K562 (cell line): ENCODE measurements around the gene WDR72. TPM values are rescaled to one million over a fixed set of nuclear protein-coding genes. Genes with fewer than 3 reads are reported as not detected.

Source experiments
- ATAC-seq: fragments of 200-7000 bp; cut with Tn5 transposase; 3 replicates; pipeline ENCODE4 v1.9.1; 2020; ENCODE audit warnings: moderate library complexity
- BruUV-seq: library from RNA; stranded (reverse); fragments of 400-500 nt; replicated peaks from 2 replicates; lab custom pipeline; 2021; lab: Mats Ljungman, UMichigan
- CTCF ChIA-PET: fragments of 300-600 bp; formaldehyde crosslinking; extraction: SDS; loops from one replicate; lab custom pipeline; 2021; ENCODE audit warnings: low intra/inter-chr PET ratio; lab: Yijun Ruan, JAX
- POLR2A ChIA-PET: fragments of 300-600, 350-650 bp; sonication (Branson Sonifier 250); formaldehyde crosslinking; extraction: SDS; loops from one replicate; lab custom pipeline; 2021; ENCODE audit warnings: antibody characterized with exemption, inconsistent platforms; lab: Yijun Ruan, JAX
- DNase-seq, 4 experiments: peaks; one replicate each; pipeline versions ENCODE4 v3.0.0 to v3.0.0-alpha.2; 2011 to 2018; ENCODE audit warnings: low spot score in 3 of 4, mixed read lengths in 3 of 4; ENCODE audit errors: extremely low read depth in 1 of 4
- FAIRE-seq: peaks from 2 replicates; lab custom pipeline; 2011; peaks lifted over from hg19 to GRCh38; lab: Jason Lieb, UNC
- H2AFZ ChIP-seq: 2 replicates; pipeline ENCODE4 v1.6.0; 2011; ENCODE audit warnings: low read depth, low read length, control low read depth, inconsistent platforms
- H3K27ac ChIP-seq: fragments of 200-600 bp; 3 replicates; pipeline ENCODE4 v1.8.0; 2011; ENCODE audit warnings: low read depth, mild to moderate bottlenecking, control low read depth, inconsistent platforms, low read length, moderate library complexity, mixed read lengths; ENCODE audit errors: extremely low read depth
- H3K27me3 ChIP-seq, 2 experiments: fragments of 300-600 bp in 1 of 2; 2 replicates in 1 of 2; 3 replicates in 1 of 2; pipeline versions ENCODE4 v1.6.0 to v1.8.0; 2011; ENCODE audit warnings: inconsistent platforms in 2 of 2, low read length in 2 of 2, mild to moderate bottlenecking in 1 of 2, mixed read lengths in 1 of 2, moderate library complexity in 1 of 2; ENCODE audit not compliant: control insufficient read depth in 2 of 2, insufficient read depth in 2 of 2
- H3K36me3 ChIP-seq: fragments of 300-600 bp; 3 replicates; pipeline ENCODE4 v1.8.0; 2011; ENCODE audit warnings: mild to moderate bottlenecking, low read length, inconsistent platforms; ENCODE audit not compliant: control insufficient read depth, insufficient read depth
- H3K4me1 ChIP-seq, 2 experiments: fragments of 200-600 bp in 1 of 2; replicated peaks in 1 of 2; 2 replicates in 1 of 2; 3 replicates in 1 of 2; pipeline versions ENCODE4 v1.5.1 to v1.8.0; 2011; ENCODE audit warnings: inconsistent platforms in 2 of 2, low read length in 2 of 2, mild to moderate bottlenecking in 1 of 2, mixed read lengths in 1 of 2, moderate library complexity in 1 of 2; ENCODE audit not compliant: control insufficient read depth in 2 of 2, insufficient read depth in 2 of 2
- H3K4me2 ChIP-seq: 2 replicates; pipeline ENCODE4 v1.6.1; 2011; ENCODE audit warnings: low read length, control low read depth, inconsistent platforms, mixed read lengths; ENCODE audit not compliant: insufficient read depth
- H3K4me3 ChIP-seq: fragments of 200-600 bp; sonication (generic), shearing (Covaris generic); 2 replicates; pipeline ENCODE4 v1.5.1; 2016; ENCODE audit warnings: control low read depth, inconsistent platforms
- H3K79me2 ChIP-seq: fragments of 200-600 bp; 3 replicates; pipeline ENCODE4 v1.8.0; 2011; ENCODE audit warnings: low read length, inconsistent platforms; ENCODE audit not compliant: control insufficient read depth, insufficient read depth
- H3K9ac ChIP-seq, 2 experiments: 2 replicates each; pipeline versions ENCODE4 v1.6.0 to v1.6.1; 2011; ENCODE audit warnings: low read depth in 2 of 2, low read length in 2 of 2, control low read depth in 1 of 2, inconsistent platforms in 1 of 2, mild to moderate bottlenecking in 1 of 2, mixed read lengths in 1 of 2; ENCODE audit not compliant: insufficient read depth in 1 of 2
- H3K9me1 ChIP-seq: one replicate; pipeline ENCODE4 v1.6.0; 2011; ENCODE audit warnings: inconsistent platforms, mild to moderate bottlenecking, low read length, moderate library complexity; ENCODE audit not compliant: control insufficient read depth, insufficient read depth
- H3K9me3 ChIP-seq: replicated peaks from 2 replicates; pipeline ENCODE4 v1.5.1; 2011; ENCODE audit warnings: low read depth, low read length, inconsistent platforms; ENCODE audit not compliant: control insufficient read depth, insufficient read depth
- H4K20me1 ChIP-seq: replicated peaks from 2 replicates; pipeline ENCODE4 v1.6.1; 2011; ENCODE audit warnings: low read length, inconsistent platforms, mixed read lengths; ENCODE audit not compliant: control insufficient read depth, insufficient read depth
- ATF3 ChIP-seq, 2 experiments: fragments of 450-650 bp in 1 of 2; sonication (generic) in 1 of 2; formaldehyde crosslinking in 1 of 2; IDR thresholded peaks in 1 of 2; conservative IDR thresholded peaks in 1 of 2; 2 replicates each; pipeline versions ENCODE4 v1.6.1 to v1.8.1; 2016 to 2023; ENCODE audit warnings: mild to moderate bottlenecking in 2 of 2, moderate library complexity in 2 of 2, inconsistent platforms in 1 of 2, missing genetic modification reagents in 1 of 2
- PBX2 ChIP-seq, 2 experiments: IDR thresholded peaks in 1 of 2; conservative IDR thresholded peaks in 1 of 2; 2 replicates each; pipeline ENCODE4 v1.6.1; 2016; ENCODE audit warnings: low read depth in 2 of 2, mild to moderate bottlenecking in 1 of 2, missing compliant biosample characterization in 1 of 2, missing genetic modification characterization in 1 of 2, moderate library complexity in 1 of 2
- ZBTB9 ChIP-seq: fragments of 450-650 bp; formaldehyde crosslinking; IDR thresholded peaks from 2 replicates; pipeline ENCODE4 v1.4.0; 2020; ENCODE audit warnings: mild to moderate bottlenecking, moderate library complexity
- ZNF280A ChIP-seq: fragments of 450-650 bp; IDR thresholded peaks from 2 replicates; pipeline ENCODE4 v1.6.1; 2018; ENCODE audit warnings: mild to moderate bottlenecking, low read depth; ENCODE audit not compliant: partially characterized antibody
- WGBS: fragments of 100-300 bp; shearing (Covaris generic); methylation state at CpG from one replicate; pipeline ENCODE4 v1.1.6; 2016; ENCODE audit warnings: low coverage, mixed read lengths; ENCODE audit not compliant: insufficient coverage; ENCODE audit errors: missing lambda C conversion rate; 5-methylcytosine and 5-hydroxymethylcytosine counted together
- in situ Hi-C: fragments of 300-500 bp; cut with MboI; formaldehyde crosslinking; loops from 4 replicates; pipeline ENCODE4 v1.15.0; 2018; ENCODE audit warnings: inconsistent platforms, mixed read lengths
- intact Hi-C: fragments of 100-400 bp; cut with micrococcal nuclease; formaldehyde crosslinking; loops from 2 replicates; pipeline ENCODE4 v1.14.2; 2022
- polyA plus RNA-seq, 8 experiments: library from polyadenylated mRNA; depleted of rRNA in 4 of 8; stranded (reverse) in 5 of 8; unstranded in 3 of 8; fragments of >200 nt; fragmentation: Nextera tagmentation in 2 of 8; fragmentation: Illumina TruSeq in 1 of 8; extraction: Ambion mirVana in 2 of 8; extraction: Trizol in 1 of 8; gene quantifications; 2 replicates each; pipeline versions ENCODE4 v1.2.1 to v1.2.3, GENCODE V29; 2011 to 2014; ENCODE audit warnings: inconsistent platforms in 1 of 8, missing spikeins in 1 of 8
- total RNA-seq, 7 experiments: library from RNA; depleted of rRNA in 6 of 7; stranded (reverse); fragments of >200 nt in 6 of 7; fragmentation: Illumina TruSeq in 2 of 7; extraction: Trizol in 2 of 7; gene quantifications; 2 replicates each; pipeline versions ENCODE4 v1.2.1 to v1.2.3, GENCODE V29; 2011 to 2021; ENCODE audit warnings: low replicate concordance in 1 of 7

The WDR72 gene
- total and polyA plus RNA-seq, 9 of the 15 experiments (the other 6 are each of a cell fraction or from before 2014, with no cell fraction given), result 0.01 TPM; not detected in 8

GRCh38 chr15:53625260-53625659 lies 134.2 kb downstream of the WDR72 start (continued):
- no peak for TF ChIP-seq PBX2 (CRISPR knock-in tag; IDR thresholded peaks at IDR 0.05; ENCODE audit: low read depth)
- no peak for TF ChIP-seq PBX2 (tag; conservative IDR thresholded peaks at IDR 0.05; ENCODE audit: low read depth)
- TF ChIP-seq ATF3 (IDR thresholded peaks at IDR 0.05), result 0 out of 2 replicates have a peak, but pooled peaks have one; percentile 23
- TF ChIP-seq ATF3 (CRISPR knock-in tag; conservative IDR thresholded peaks at IDR 0.05), result no peak
- no peak for TF ChIP-seq ZBTB9 (CRISPR knock-in tag)

GRCh38 chr15:53618461-53618860 lies 141.0 kb downstream of the WDR72 start:
- Histone ChIP-seq H3K4me2 (no peak overlapping the region), H3K79me2 (no peaks in the 10 kb centered on the region), H3K27ac (no peak overlapping the region), H3K4me3 (no peak overlapping the region), H3K9me1 (no peaks in the 10 kb centered on the region), H4K20me1 (no peaks in the 10 kb centered on the region), H3K9me3 (no peaks in the 10 kb centered on the region), H3K9ac (no peak overlapping the region), H3K36me3 (no peaks in the 10 kb centered on the region), H3K27me3 (no peaks in the 10 kb centered on the region), H2AFZ (no peak overlapping the region), H3K4me1 (no peaks in the 10 kb centered on the region)
- POLR2A ChIA-PET, result no interaction called here
- FAIRE-seq, result no peak
- no peak for ATAC-seq
- no peak for TF ChIP-seq ZNF280A
- no peak for DNase-seq
- intact Hi-C loops, result no loop called here
- BruUV-seq, result no TSS peak
- in situ Hi-C loops, result no loop called here
- CTCF ChIA-PET, result no interaction called here
- WGBS, result 0% methylated on average over 2 of the region's 2 CpGs
